Neutrophil (primary cell): ENCODE data around the gene PLXNA2.

Experiments
- H3K27ac ChIP-seq: fragments of 200-600 bp; sonication (generic); 2 replicates; pipeline ENCODE4 v1.5.1; 2016; ENCODE audit warnings: mild to moderate bottlenecking, moderate library complexity
- H3K27me3 ChIP-seq: fragments of 200-600 bp; sonication (generic); 2 replicates; pipeline ENCODE4 v1.6.0; 2016; ENCODE audit warnings: mild to moderate bottlenecking
- H3K36me3 ChIP-seq: fragments of 200-600 bp; sonication (generic); 2 replicates; pipeline ENCODE4 v1.5.1; 2017
- H3K4me1 ChIP-seq, 2 experiments: fragments of 200-600 bp in 1 of 2; sonication (generic) in 1 of 2; 1 replicate in 1 of 2; 2 replicates in 1 of 2; pipeline versions ENCODE4 v1.5.1 to v1.6.1; 2013 to 2016; ENCODE audit warnings: low read depth in 1 of 2, low read length in 1 of 2, mild to moderate bottlenecking in 1 of 2, moderate library complexity in 1 of 2; ENCODE audit not compliant: control insufficient read depth in 1 of 2, insufficient read depth in 1 of 2
- H3K4me3 ChIP-seq, 2 experiments: fragments of 200-600 bp in 1 of 2; sonication (generic) in 1 of 2; 1 replicate in 1 of 2; 2 replicates in 1 of 2; pipeline ENCODE4 v1.5.1; 2013 to 2016; ENCODE audit warnings: low read depth in 1 of 2, low read length in 1 of 2, mild to moderate bottlenecking in 1 of 2, moderate library complexity in 1 of 2
- H3K9me3 ChIP-seq: fragments of 200-600 bp; sonication (generic); 2 replicates; pipeline ENCODE4 v1.5.1; 2016
- CTCF ChIP-seq: fragments of 200-600 bp; sonication (generic); IDR thresholded peaks from 2 replicates; pipeline ENCODE4 v1.5.1; 2016; ENCODE audit warnings: antibody characterized with exemption

PLXNA2 gene

DNA sequence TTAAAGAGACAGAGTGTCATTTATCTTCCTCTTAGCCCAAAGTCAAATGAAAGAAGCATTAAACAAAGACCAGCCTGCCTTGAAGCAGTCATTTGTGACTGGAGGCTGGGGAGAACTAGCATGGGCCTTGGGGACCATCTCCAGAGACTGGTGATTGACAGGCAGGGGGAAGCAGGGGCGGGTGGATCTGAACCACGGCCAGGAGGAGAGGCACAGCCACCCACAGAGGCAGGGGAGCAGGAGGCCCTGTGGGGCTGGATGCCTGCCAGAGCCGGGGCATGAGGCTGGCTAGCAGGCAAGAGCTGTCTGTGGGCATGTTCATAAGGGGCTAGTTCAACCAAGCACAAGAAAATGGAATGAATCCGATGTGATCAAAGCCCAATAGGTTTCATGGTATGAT, 73.9 kb downstream of the PLXNA2 start:
- no peak for TF ChIP-seq CTCF
- Histone ChIP-seq H3K27me3 (peaks cover 19% of the 10 kb centered on the region), H3K4me1 (no peaks in the 10 kb centered on the region), H3K36me3 (no peaks in the 10 kb centered on the region), H3K9me3 (no peaks in the 10 kb centered on the region), H3K4me3 (no peak overlapping the region), H3K27ac (no peak overlapping the region)

DNA sequence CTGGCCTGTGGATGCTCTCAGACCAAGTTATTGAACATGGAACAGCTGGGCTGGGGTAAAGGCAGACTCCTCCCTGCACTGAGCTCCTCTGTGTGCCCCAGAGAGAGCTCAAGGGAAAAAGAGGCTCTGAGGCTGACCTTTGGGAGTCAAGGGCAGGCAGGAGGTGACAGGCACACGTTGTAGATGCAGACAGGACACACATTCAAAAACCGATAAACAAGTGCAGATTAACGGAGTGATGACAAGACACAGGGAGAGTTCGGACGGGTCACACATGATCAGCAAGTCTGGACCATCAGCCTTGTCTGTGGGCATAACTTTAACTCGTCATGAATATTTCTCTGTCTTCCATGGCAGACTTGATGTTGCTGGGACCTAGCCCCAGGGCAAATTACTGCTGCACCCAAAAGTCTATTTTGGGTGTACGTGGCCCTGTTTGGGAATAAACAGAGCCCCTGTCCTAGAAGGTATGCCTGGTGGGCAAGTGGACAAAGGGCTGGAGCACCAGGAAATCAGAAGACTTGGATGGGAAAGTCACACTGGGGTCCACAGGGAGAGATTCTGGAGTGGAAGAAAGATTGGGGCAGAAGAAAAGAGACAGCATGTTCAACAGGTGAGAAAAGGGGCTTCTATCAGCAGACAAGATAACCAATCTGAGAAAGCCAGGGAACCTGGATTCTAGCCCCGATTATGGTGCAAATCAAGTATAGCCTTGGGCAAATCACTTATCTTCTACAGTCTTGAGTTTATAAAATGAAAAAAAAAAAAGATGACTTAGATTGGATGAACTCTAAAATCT, 74.9 kb downstream of the PLXNA2 start:
- no peaks in the 10 kb centered on the region for H3K4me1 ChIP-seq
- no peaks in the 10 kb centered on the region for H3K36me3 ChIP-seq
- H3K27ac ChIP-seq: no peak overlapping the region
- peaks cover 29% of the 10 kb centered on the region for H3K27me3 ChIP-seq
- H3K9me3 ChIP-seq: no peaks in the 10 kb centered on the region
- no peak for TF ChIP-seq CTCF
- no peak overlapping the region for H3K4me3 ChIP-seq

DNA sequence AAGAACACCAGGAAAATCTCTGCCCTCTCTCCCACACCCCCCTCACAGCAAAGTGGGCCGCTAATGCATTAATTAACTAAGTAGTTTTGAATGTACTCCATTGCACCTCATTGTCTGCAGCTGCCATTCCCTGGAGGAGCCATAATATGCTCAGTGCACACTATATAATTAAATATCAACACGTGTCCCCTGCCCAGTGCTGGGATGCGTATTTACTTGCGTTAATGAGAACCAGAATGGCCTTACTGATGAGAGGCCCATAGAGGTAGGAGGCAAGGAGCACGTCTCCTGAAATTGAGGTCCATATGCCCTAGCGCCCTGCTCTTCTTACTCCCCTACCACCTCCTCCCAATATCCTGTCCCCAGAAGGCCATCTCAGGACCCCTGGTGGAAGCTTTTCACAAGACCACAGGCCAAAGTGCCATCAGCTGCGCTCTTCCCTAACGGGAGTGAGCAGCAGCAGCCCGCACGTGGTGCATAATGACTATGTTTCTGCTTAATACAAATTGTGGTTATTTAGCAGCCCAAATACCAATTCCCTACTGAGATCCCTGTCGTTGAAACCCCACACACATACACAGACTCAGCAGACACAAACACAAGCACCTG, 76.8 kb downstream of the PLXNA2 start:
- Histone ChIP-seq H3K27ac (no peak overlapping the region), H3K4me3 (no peak overlapping the region), H3K4me1 (no peaks in the 10 kb centered on the region), H3K9me3 (no peaks in the 10 kb centered on the region), H3K36me3 (no peaks in the 10 kb centered on the region), H3K27me3 (peaks cover 48% of the 10 kb centered on the region)
- no peak for TF ChIP-seq CTCF

GRCh38 chr1:208166340-208167138, 77.6 kb downstream of the PLXNA2 start:
- no peak overlapping the region for H3K27ac ChIP-seq
- peaks cover 49% of the 10 kb centered on the region for H3K27me3 ChIP-seq
- no peak overlapping the region for H3K4me3 ChIP-seq
- TF ChIP-seq CTCF: no peak
- no peaks in the 10 kb centered on the region for H3K36me3 ChIP-seq
- H3K9me3 ChIP-seq: no peaks in the 10 kb centered on the region
- no peaks in the 10 kb centered on the region for H3K4me1 ChIP-seq

GRCh38 chr1:208165659-208166058, 78.5 kb downstream of the PLXNA2 start:
- Histone ChIP-seq H3K4me3 (no peak overlapping the region), H3K27ac (no peak overlapping the region), H3K27me3 (peaks cover 49% of the 10 kb centered on the region), H3K9me3 (no peaks in the 10 kb centered on the region), H3K36me3 (no peaks in the 10 kb centered on the region), H3K4me1 (no peaks in the 10 kb centered on the region)
- TF ChIP-seq CTCF: no peak
